Mesendoderm (in vitro differentiated cells): ENCODE data around the gene DDX1.

Experiments
- DNase-seq: peaks from one replicate; pipeline ENCODE4 v3.0.0; 2013
- H2AK5ac ChIP-seq: 2 replicates; pipeline ENCODE4 v1.6.1; 2013; ENCODE audit warnings: low read length, inconsistent platforms
- H2BK120ac ChIP-seq: 2 replicates; pipeline ENCODE4 v1.6.1; 2013; ENCODE audit warnings: low read depth, mild to moderate bottlenecking, low read length, moderate library complexity, mixed read lengths
- H2BK15ac ChIP-seq: replicated peaks from 2 replicates; pipeline ENCODE4 v1.6.1; 2013; ENCODE audit warnings: low read depth, mild to moderate bottlenecking, moderate library complexity
- H2BK5ac ChIP-seq: 2 replicates; pipeline ENCODE4 v1.6.1; 2013; ENCODE audit warnings: low read length, inconsistent platforms
- H3K18ac ChIP-seq: 2 replicates; pipeline ENCODE4 v1.6.1; 2013; ENCODE audit warnings: mild to moderate bottlenecking, low read length, mixed read lengths
- H3K23ac ChIP-seq: one replicate; pipeline ENCODE4 v1.6.1; 2013; ENCODE audit warnings: low read length
- H3K27ac ChIP-seq: 2 replicates; pipeline ENCODE4 v1.5.1; 2013; ENCODE audit warnings: low read depth, mild to moderate bottlenecking, inconsistent platforms, low read length, moderate library complexity
- H3K27me3 ChIP-seq: 2 replicates; pipeline ENCODE4 v1.6.1; 2013; ENCODE audit warnings: low read length, control low read depth, mild to moderate bottlenecking, inconsistent platforms; ENCODE audit not compliant: insufficient read depth, poor library complexity
- H3K36me3 ChIP-seq: 2 replicates; pipeline ENCODE4 v1.6.1; 2013; ENCODE audit warnings: low read length, inconsistent platforms; ENCODE audit not compliant: control insufficient read depth, insufficient read depth
- H3K4ac ChIP-seq: one replicate; pipeline ENCODE4 v1.6.1; 2013; ENCODE audit warnings: low read depth, mild to moderate bottlenecking, low read length, moderate library complexity
- H3K4me1 ChIP-seq: 2 replicates; pipeline ENCODE4 v1.6.1; 2013; ENCODE audit warnings: low read depth, low read length, inconsistent platforms; ENCODE audit not compliant: control insufficient read depth
- H3K4me2 ChIP-seq: 2 replicates; pipeline ENCODE4 v1.6.1; 2013; ENCODE audit warnings: low read length
- H3K4me3 ChIP-seq: 2 replicates; pipeline ENCODE4 v1.5.1; 2013; ENCODE audit warnings: mild to moderate bottlenecking, low read length
- H3K56ac ChIP-seq: one replicate; pipeline ENCODE4 v1.6.1; 2013; ENCODE audit warnings: low read length
- H3K79me1 ChIP-seq: 2 replicates; pipeline ENCODE4 v1.6.1; 2013; ENCODE audit warnings: low read length, inconsistent platforms
- H3K79me2 ChIP-seq: 2 replicates; pipeline ENCODE4 v1.6.1; 2013; ENCODE audit warnings: mild to moderate bottlenecking, low read length; ENCODE audit not compliant: control insufficient read depth, insufficient read depth
- H3K9ac ChIP-seq: 2 replicates; pipeline ENCODE4 v1.6.1; 2013; ENCODE audit warnings: low read length, inconsistent platforms
- H4K5ac ChIP-seq: one replicate; pipeline ENCODE4 v1.6.1; 2013; ENCODE audit warnings: low read length
- H4K8ac ChIP-seq: one replicate; pipeline ENCODE4 v1.6.1; 2013; ENCODE audit warnings: low read depth, mild to moderate bottlenecking, control low read depth, low read length, moderate library complexity
- WGBS: extraction: QIAGEN DNeasy Blood & Tissue Kit; methylation state at CpG from one replicate; pipeline ENCODE4 v1.1.7; 2013; ENCODE audit warnings: low lambda C conversion rate, missing lambda C conversion rate; ENCODE audit not compliant: insufficient coverage; ENCODE audit errors: extremely low coverage; 5-methylcytosine and 5-hydroxymethylcytosine counted together

The DDX1 gene

DNA sequence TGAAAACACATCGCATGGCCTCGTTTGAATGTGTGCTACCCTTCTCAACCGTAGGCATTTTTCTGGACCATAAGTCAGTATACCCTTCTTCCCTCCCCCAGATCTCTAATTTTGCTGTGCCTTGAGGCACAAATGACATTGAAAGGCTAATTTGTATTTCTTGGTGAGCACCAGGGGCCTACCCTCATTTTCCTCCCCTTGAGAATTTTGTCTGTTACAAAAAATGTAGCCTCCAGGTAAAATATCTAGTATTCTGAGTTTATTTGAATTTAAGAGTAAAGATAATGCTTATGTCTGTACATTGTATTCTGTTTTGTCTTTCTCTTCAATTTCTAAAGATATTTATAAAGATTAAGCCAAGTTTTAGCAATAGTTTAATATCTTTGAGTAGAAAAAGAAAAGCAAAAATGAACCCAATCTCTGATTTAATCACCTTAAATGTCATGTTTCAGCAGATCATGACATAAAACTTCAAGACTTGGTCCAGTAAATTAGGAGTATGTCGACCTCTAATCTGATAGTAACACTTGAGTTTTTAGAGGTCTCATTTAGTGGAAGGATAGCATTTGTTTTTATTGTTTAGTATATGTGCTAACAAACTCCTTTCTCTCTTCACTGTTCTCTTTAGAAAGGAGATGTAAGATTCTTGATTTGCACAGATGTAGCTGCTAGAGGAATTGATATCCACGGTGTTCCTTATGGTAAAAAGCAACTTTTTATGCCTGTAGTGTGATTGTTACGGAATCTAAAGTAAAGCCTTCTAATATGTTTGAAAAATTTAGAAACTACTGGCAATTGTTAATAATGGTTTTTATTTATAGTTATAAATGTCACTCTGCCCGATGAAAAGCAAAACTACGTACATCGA lies 36.4 kb downstream of the DDX1 start:
- Histone ChIP-seq H3K4me1 (no peaks in the 10 kb centered on the region), H3K56ac (no peak overlapping the region), H3K36me3 (peaks cover 7% of the 10 kb centered on the region), H3K18ac (no peak overlapping the region), H3K27me3 (no peaks in the 10 kb centered on the region), H2BK15ac (no peak overlapping the region), H3K4ac (no peak overlapping the region), H3K4me2 (no peak overlapping the region), H2BK120ac (no peak overlapping the region), H3K9ac (no peak overlapping the region), H3K79me1 (no peaks in the 10 kb centered on the region), H3K4me3 (no peak overlapping the region), H2AK5ac (no peak overlapping the region), H4K8ac (no peak overlapping the region), H3K79me2 (no peaks in the 10 kb centered on the region), H3K23ac (no peak overlapping the region), H3K27ac (no peak overlapping the region), H4K5ac (no peak overlapping the region), H2BK5ac (no peak overlapping the region)
- no peak for DNase-seq
- WGBS: no CpG with 5 or more reads among the region's 9 CpGs

GRCh38 chr2:15628899-15629855 lies 37.5 kb downstream of the DDX1 start:
- no peak overlapping the region for H4K8ac ChIP-seq
- no peaks in the 10 kb centered on the region for H3K79me1 ChIP-seq
- DNase-seq: no peak
- H3K4ac ChIP-seq: no peak overlapping the region
- H3K56ac ChIP-seq: no peak overlapping the region
- no peak overlapping the region for H3K27ac ChIP-seq
- H2BK120ac ChIP-seq: no peak overlapping the region
- H2BK15ac ChIP-seq: no peak overlapping the region
- no peak overlapping the region for H2BK5ac ChIP-seq
- no peaks in the 10 kb centered on the region for H3K4me1 ChIP-seq
- no peak overlapping the region for H2AK5ac ChIP-seq
- H3K79me2 ChIP-seq: no peaks in the 10 kb centered on the region
- WGBS: no CpG with 5 or more reads among the region's 5 CpGs
- H3K27me3 ChIP-seq: no peaks in the 10 kb centered on the region
- H3K23ac ChIP-seq: no peak overlapping the region
- H4K5ac ChIP-seq: no peak overlapping the region
- H3K4me2 ChIP-seq: no peak overlapping the region
- H3K36me3 ChIP-seq: peaks cover 7% of the 10 kb centered on the region
- no peak overlapping the region for H3K4me3 ChIP-seq
- H3K18ac ChIP-seq: no peak overlapping the region
- no peak overlapping the region for H3K9ac ChIP-seq

DNA sequence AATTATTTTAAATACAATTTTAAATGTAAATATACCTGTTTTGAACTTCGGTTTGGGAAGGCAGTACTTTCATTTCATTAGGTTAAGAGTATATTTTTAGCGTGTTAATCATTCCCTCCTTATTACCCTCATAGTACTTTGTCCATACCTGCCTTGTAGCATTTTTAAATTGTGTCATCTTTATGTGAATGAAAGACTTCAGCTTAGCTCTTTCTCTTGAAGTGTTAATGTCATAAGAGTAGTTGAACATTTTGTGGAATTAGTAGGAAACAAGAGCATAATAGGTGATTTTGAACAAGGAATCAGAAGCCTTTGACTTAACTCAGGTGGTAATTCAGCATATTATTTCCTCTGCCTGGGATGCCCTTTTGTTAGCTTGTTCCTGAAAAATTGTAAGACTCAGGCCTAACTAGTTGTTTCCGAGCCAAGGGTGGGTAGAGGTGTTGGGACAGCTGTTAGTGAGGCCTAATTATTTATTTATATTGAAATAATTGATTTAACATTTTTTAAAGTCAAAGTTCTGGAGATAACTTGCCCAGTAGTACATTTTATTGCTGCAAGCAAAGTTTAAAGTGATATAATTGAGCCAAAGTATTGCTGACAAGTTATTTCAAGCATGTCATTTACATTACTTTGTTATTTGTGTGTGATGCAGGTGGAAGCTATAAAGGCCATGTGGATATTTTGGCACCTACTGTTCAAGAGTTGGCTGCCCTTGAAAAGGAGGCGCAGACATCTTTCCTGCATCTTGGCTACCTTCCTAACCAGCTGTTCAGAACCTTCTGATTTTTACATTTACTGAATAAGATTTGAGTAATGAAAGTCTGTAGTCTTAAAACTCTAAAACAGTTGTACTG lies 38.7 kb downstream of the DDX1 start:
- H3K27me3 ChIP-seq: no peaks in the 10 kb centered on the region
- H4K8ac ChIP-seq: no peak overlapping the region
- no peak for DNase-seq
- H4K5ac ChIP-seq: no peak overlapping the region
- no peak overlapping the region for H2BK15ac ChIP-seq
- no peak overlapping the region for H3K27ac ChIP-seq
- no peaks in the 10 kb centered on the region for H3K79me1 ChIP-seq
- H3K4me1 ChIP-seq: no peaks in the 10 kb centered on the region
- H3K79me2 ChIP-seq: no peaks in the 10 kb centered on the region
- no peak overlapping the region for H3K56ac ChIP-seq
- no peak overlapping the region for H3K4me2 ChIP-seq
- H2AK5ac ChIP-seq: no peak overlapping the region
- H3K36me3 ChIP-seq: peaks cover 7% of the 10 kb centered on the region
- no peak overlapping the region for H3K9ac ChIP-seq
- H3K23ac ChIP-seq: no peak overlapping the region
- no peak overlapping the region for H3K18ac ChIP-seq
- H3K4ac ChIP-seq: no peak overlapping the region
- H3K4me3 ChIP-seq: no peak overlapping the region
- no peak overlapping the region for H2BK120ac ChIP-seq
- no CpG with 5 or more reads among the region's 4 CpGs for WGBS
- H2BK5ac ChIP-seq: no peak overlapping the region

- Histone ChIP-seq H3K27me3 (no peaks in the 10 kb centered on the region), H3K9ac (no peak overlapping the region), H3K79me2 (no peaks in the 10 kb centered on the region), H3K36me3 (peaks cover 7% of the 10 kb centered on the region), H2AK5ac (no peak overlapping the region), H3K56ac (no peak overlapping the region), H3K18ac (no peak overlapping the region), H4K8ac (no peak overlapping the region), H3K27ac (no peak overlapping the region), H3K79me1 (no peaks in the 10 kb centered on the region), H2BK120ac (no peak overlapping the region), H3K23ac (no peak overlapping the region), H2BK15ac (no peak overlapping the region), H3K4ac (no peak overlapping the region), H3K4me2 (no peak overlapping the region), H4K5ac (no peak overlapping the region), H3K4me1 (no peaks in the 10 kb centered on the region), H2BK5ac (no peak overlapping the region), H3K4me3 (no peak overlapping the region)
- DNase-seq: no peak
- WGBS: no CpG with 5 or more reads among the region's 7 CpGs
Observed at GRCh38 chr2:15630978-15631719, 39.5 kb downstream of the DDX1 start.

DNA sequence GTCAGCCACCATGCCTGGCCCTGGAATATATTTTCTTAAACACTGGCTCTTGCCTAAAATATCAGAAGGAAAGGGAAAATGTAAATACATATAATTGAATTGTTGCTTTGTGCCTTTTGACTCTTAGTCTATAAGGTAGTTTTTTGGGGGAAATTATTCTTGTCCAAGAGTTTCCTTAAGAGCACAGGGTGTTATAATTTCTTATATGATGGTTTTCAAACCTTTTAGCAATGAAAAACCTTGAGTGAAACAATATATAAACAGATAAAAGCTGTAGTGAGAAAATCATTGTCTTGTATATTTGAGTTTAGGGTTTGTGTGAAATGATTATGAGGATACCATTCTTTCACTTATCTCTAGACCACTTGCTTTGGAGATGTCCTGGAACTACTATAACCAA lies 40.2 kb downstream of the DDX1 start:
- Histone ChIP-seq H3K79me1 (no peaks in the 10 kb centered on the region), H3K36me3 (peaks cover 7% of the 10 kb centered on the region), H3K18ac (no peak overlapping the region), H3K9ac (no peak overlapping the region), H2AK5ac (no peak overlapping the region), H3K27me3 (no peaks in the 10 kb centered on the region), H3K4me3 (no peak overlapping the region), H2BK5ac (no peak overlapping the region), H2BK120ac (no peak overlapping the region), H4K8ac (no peak overlapping the region), H3K23ac (no peak overlapping the region), H2BK15ac (no peak overlapping the region), H3K4me2 (no peak overlapping the region), H4K5ac (no peak overlapping the region), H3K4me1 (no peaks in the 10 kb centered on the region), H3K4ac (no peak overlapping the region), H3K27ac (no peak overlapping the region), H3K79me2 (no peaks in the 10 kb centered on the region), H3K56ac (no peak overlapping the region)
- no peak for DNase-seq
